MCF 10A (cell line): ENCODE results near the gene TRAT1. TPM values are rescaled to one million over a fixed set of nuclear protein-coding genes. Genes with fewer than 3 reads are reported as not detected.

Source experiments
- BruUV-seq: library from RNA; stranded (reverse); fragments of 400-500 nt; replicated peaks from 2 replicates; lab custom pipeline; 2021; lab: Mats Ljungman, UMichigan
- CTCF ChIA-PET: fragments of 300-600 bp; sonication (Branson Sonifier 250); formaldehyde crosslinking; extraction: SDS; loops from one replicate; lab custom pipeline; 2021; ENCODE audit warnings: antibody characterized with exemption, inconsistent platforms; lab: Yijun Ruan, JAX
- POLR2A ChIA-PET: fragments of 300-600, 350-650 bp; sonication (Branson Sonifier 250); formaldehyde crosslinking; extraction: SDS; loops from one replicate; lab custom pipeline; 2020; ENCODE audit warnings: antibody characterized with exemption, inconsistent platforms; lab: Yijun Ruan, JAX
- DNase-seq: peaks from one replicate; pipeline ENCODE4 v3.0.0-alpha.2; 2018; ENCODE audit not compliant: unreplicated experiment
- H3K27ac Mint-ChIP-seq: one replicate; pipeline ENCODE4 v1.8.0; 2022; ENCODE audit warnings: mild to moderate bottlenecking, low read depth, mixed read lengths; ENCODE audit not compliant: unreplicated experiment
- H3K27me3 Mint-ChIP-seq: one replicate; pipeline ENCODE4 v1.8.0; 2022; ENCODE audit warnings: mixed read lengths; ENCODE audit not compliant: insufficient read depth, unreplicated experiment
- H3K36me3 Mint-ChIP-seq: one replicate; pipeline ENCODE4 v1.8.0; 2022; ENCODE audit warnings: mild to moderate bottlenecking, moderate library complexity, mixed read lengths; ENCODE audit not compliant: insufficient read depth, unreplicated experiment
- H3K4me1 Mint-ChIP-seq: one replicate; pipeline ENCODE4 v1.8.0; 2022; ENCODE audit warnings: mixed read lengths; ENCODE audit not compliant: insufficient read depth, unreplicated experiment
- H3K4me3 Mint-ChIP-seq: one replicate; pipeline ENCODE4 v1.8.0; 2022; ENCODE audit warnings: mild to moderate bottlenecking, moderate library complexity, mixed read lengths; ENCODE audit not compliant: unreplicated experiment
- H3K9me3 Mint-ChIP-seq: one replicate; pipeline ENCODE4 v1.8.0; 2022; ENCODE audit warnings: mixed read lengths; ENCODE audit not compliant: unreplicated experiment
- CTCF ChIP-seq: fragments of 200-600 bp; IDR thresholded peaks from one replicate; pipeline ENCODE4 v1.8.0; 2022; ENCODE audit warnings: antibody characterized with exemption, mild to moderate bottlenecking; ENCODE audit not compliant: unreplicated experiment
- intact Hi-C: fragments of 100-400 bp; cut with micrococcal nuclease; formaldehyde crosslinking; loops from 2 replicates; pipeline ENCODE4 v1.14.1; 2022
- total RNA-seq: library from RNA; stranded (reverse); gene quantifications from 2 replicates; pipeline ENCODE4 v1.2.3, GENCODE V29; 2022

The TRAT1 gene
- total RNA-seq, 1 experiment from 2014 or later: not detected

GRCh38 chr3:108791473-108791872 is 31.1 kb upstream of the TRAT1 start:
- CTCF ChIA-PET: no interaction called here
- Mint-ChIP-seq H3K36me3 (no peaks in the 10 kb centered on the region), H3K9me3 (peaks cover 13% of the 10 kb centered on the region), H3K27me3 (no peaks in the 10 kb centered on the region), H3K4me3 (no peak overlapping the region), H3K4me1 (no peaks in the 10 kb centered on the region), H3K27ac (no peak overlapping the region)
- intact Hi-C loops: no loop called here
- POLR2A ChIA-PET: interaction anchor here (0.7 kb wide), 1 partner anchor 117 kb away, joined by 3 read pairs; no protein-coding TSS in a partner anchor
- DNase-seq: no peak
- TF ChIP-seq CTCF: no peak
- BruUV-seq: no TSS peak

GRCh38 chr3:108804437-108804836 is 18.1 kb upstream of the TRAT1 start:
- POLR2A ChIA-PET: no interaction called here
- H3K27ac Mint-ChIP-seq: no peak overlapping the region
- no peaks in the 10 kb centered on the region for H3K36me3 Mint-ChIP-seq
- CTCF ChIA-PET: no interaction called here
- no TSS peak for BruUV-seq
- no peak for TF ChIP-seq CTCF
- intact Hi-C loops: no loop called here
- H3K9me3 Mint-ChIP-seq: peaks cover 15% of the 10 kb centered on the region
- no peak overlapping the region for H3K4me3 Mint-ChIP-seq
- no peak for DNase-seq
- no peaks in the 10 kb centered on the region for H3K27me3 Mint-ChIP-seq
- H3K4me1 Mint-ChIP-seq: no peaks in the 10 kb centered on the region

- TF ChIP-seq CTCF: no peak
- Mint-ChIP-seq H3K9me3 (peaks cover 15% of the 10 kb centered on the region), H3K27me3 (no peaks in the 10 kb centered on the region), H3K4me3 (no peak overlapping the region), H3K4me1 (no peaks in the 10 kb centered on the region), H3K27ac (no peak overlapping the region), H3K36me3 (no peaks in the 10 kb centered on the region)
- DNase-seq: no peak
- ChIA-PET CTCF (no interaction called here), POLR2A (no interaction called here)
- intact Hi-C loops: no loop called here
- no TSS peak for BruUV-seq
Observed at GRCh38 chr3:108804966-108805365, 17.6 kb upstream of the TRAT1 start.

- Mint-ChIP-seq H3K27me3 (no peaks in the 10 kb centered on the region), H3K4me1 (no peaks in the 10 kb centered on the region), H3K27ac (no peak overlapping the region), H3K36me3 (no peaks in the 10 kb centered on the region), H3K4me3 (no peak overlapping the region), H3K9me3 (peaks cover 15% of the 10 kb centered on the region)
- no TSS peak for BruUV-seq
- ChIA-PET POLR2A (no interaction called here), CTCF (no interaction called here)
- intact Hi-C loops: no loop called here
- no peak for DNase-seq
- TF ChIP-seq CTCF: no peak
Observed at GRCh38 chr3:108806316-108806715, 16.3 kb upstream of the TRAT1 start.
